ENCODE results near the gene PRRT4.

DNA sequence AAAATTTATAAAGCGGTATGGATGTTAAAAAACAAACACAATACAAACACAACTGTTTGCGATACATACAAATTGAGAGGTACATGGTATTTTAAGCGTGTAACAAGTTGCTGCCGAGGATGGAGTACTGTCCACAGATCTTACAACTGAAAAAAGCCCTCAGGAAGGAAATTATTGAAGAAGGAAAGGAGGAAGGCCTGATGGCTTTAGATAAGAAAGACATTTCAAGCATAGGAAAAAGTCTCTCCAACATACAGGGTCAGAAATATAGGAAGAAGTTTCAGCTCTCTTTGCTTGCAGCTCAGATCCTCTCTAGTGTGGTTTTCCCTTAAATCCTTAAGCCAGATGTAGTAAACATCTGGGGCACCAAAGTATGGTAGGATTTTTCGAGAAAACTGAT is 42.8 kb downstream of the PRRT4 start:
- TF ChIP-seq YY1 (IDR thresholded peaks at IDR 0.05; ENCODE audit: insufficient read depth, insufficient read length), result no peak
- no peak for TF ChIP-seq ZNF274 (IDR thresholded peaks at IDR 0.05; ENCODE audit: low read depth, low read length)
- TF ChIP-seq SUZ12 (IDR thresholded peaks at IDR 0.05; ENCODE audit: extremely low read depth, insufficient read depth, insufficient read length), result no peak

Measured in NT2/D1 (cell line).